HCT116 (cell line): ENCODE results near the gene LHX5. TPM values are rescaled to one million over a fixed set of nuclear protein-coding genes. Genes with fewer than 3 reads are reported as not detected.

Experiments
- ATAC-seq: fragments of 200-7000 bp; cut with Tn5 transposase; 2 replicates; pipeline ENCODE4 v1.9.1; 2020; ENCODE audit warnings: mild to moderate bottlenecking, moderate library complexity
- BruUV-seq: library from RNA; stranded (reverse); fragments of 400-500 nt; replicated peaks from 2 replicates; lab custom pipeline; 2021; lab: Mats Ljungman, UMichigan
- CTCF ChIA-PET: fragments of 300-600 bp; sonication (Branson Sonifier 250); formaldehyde crosslinking; loops from one replicate; lab custom pipeline; 2021; ENCODE audit warnings: antibody characterized with exemption; lab: Charles Lee
- POLR2A ChIA-PET: fragments of 300-600, 350-600 bp; sonication (Branson Sonifier 250); formaldehyde crosslinking; loops from one replicate; lab custom pipeline; 2021; ENCODE audit warnings: antibody characterized with exemption; lab: Charles Lee
- RAD21 ChIA-PET, 2 experiments: fragments of 300-600 bp; sonication (Branson Sonifier 250); formaldehyde crosslinking; loops; one replicate each; lab custom pipeline; 2023; ENCODE audit warnings: low total read pairs in 2 of 2; ENCODE audit not compliant: uncharacterized antibody in 2 of 2, unreplicated experiment in 2 of 2, low non-redundant PET in 1 of 2; lab: Charles Lee
- DNase-seq: peaks from one replicate; pipeline ENCODE4 v3.0.0-alpha.2; 2010; ENCODE audit warnings: low read depth, low spot score
- H2AFZ ChIP-seq: fragments of 200-600 bp; shearing (Covaris generic), sonication (generic); 2 replicates; pipeline ENCODE4 v1.6.1; 2017; ENCODE audit warnings: low read depth, mixed run types, mixed read lengths, antibody characterized with exemption, low read length; ENCODE audit not compliant: poor library complexity, severe bottlenecking
- H3K27ac ChIP-seq: 2 replicates; pipeline ENCODE4 v1.5.1; 2012; ENCODE audit warnings: low read depth, low read length
- H3K27me3 ChIP-seq: fragments of 200-600 bp; sonication (generic); 2 replicates; pipeline ENCODE4 v1.6.1; 2016; ENCODE audit warnings: mixed run types, low read length, mixed read lengths; ENCODE audit not compliant: insufficient read depth
- H3K36me3 ChIP-seq, 2 experiments: fragments of 200-500 bp in 1 of 2; fragments of 200-600 bp in 1 of 2; sonication (Bioruptor generic) in 1 of 2; sonication (generic) in 1 of 2; 2 replicates each; pipeline versions ENCODE4 v1.5.1 to v1.6.1; 2014 to 2016; ENCODE audit warnings: low read length in 2 of 2, inconsistent platforms in 1 of 2, mixed read lengths in 1 of 2, mixed run types in 1 of 2; ENCODE audit not compliant: insufficient read depth in 2 of 2, control insufficient read depth in 1 of 2
- H3K4me1 ChIP-seq, 2 experiments: fragments of 200-600 bp in 1 of 2; sonication (generic) in 1 of 2; 2 replicates each; pipeline versions ENCODE4 v1.5.1 to v1.6.1; 2012 to 2017; ENCODE audit warnings: low read length in 2 of 2, inconsistent platforms in 1 of 2, mild to moderate bottlenecking in 1 of 2, mixed read lengths in 1 of 2, mixed run types in 1 of 2, moderate library complexity in 1 of 2; ENCODE audit not compliant: insufficient read depth in 2 of 2, control insufficient read depth in 1 of 2
- H3K4me2 ChIP-seq: fragments of 200-600 bp; sonication (generic); 2 replicates; pipeline ENCODE4 v1.6.1; 2017; ENCODE audit warnings: mixed run types, low read length, mixed read lengths
- H3K4me3 ChIP-seq, 2 experiments: fragments of 200-600 bp in 1 of 2; sonication (generic) in 1 of 2; replicated peaks in 1 of 2; 2 replicates each; pipeline ENCODE4 v1.5.1; 2011 to 2016; ENCODE audit warnings: low read length in 2 of 2, control low read depth in 1 of 2, low read depth in 1 of 2, mild to moderate bottlenecking in 1 of 2, mixed read lengths in 1 of 2, mixed run types in 1 of 2
- H3K79me2 ChIP-seq: fragments of 200-600 bp; sonication (generic); 2 replicates; pipeline ENCODE4 v1.6.1; 2017; ENCODE audit warnings: mild to moderate bottlenecking, mixed run types, low read length, moderate library complexity, mixed read lengths; ENCODE audit not compliant: insufficient read depth
- H3K9ac ChIP-seq: fragments of 200-600 bp; sonication (generic); 2 replicates; pipeline ENCODE4 v1.6.1; 2016; ENCODE audit warnings: low read length, mixed read lengths
- H3K9me2 ChIP-seq: fragments of 200-600 bp; sonication (generic), shearing (Covaris generic); 2 replicates; pipeline ENCODE4 v1.6.1; 2017; ENCODE audit warnings: mixed run types, mild to moderate bottlenecking, moderate library complexity; ENCODE audit not compliant: insufficient read depth
- H3K9me3 ChIP-seq, 2 experiments: fragments of 200-500 bp in 1 of 2; fragments of 200-600 bp in 1 of 2; sonication (Bioruptor generic) in 1 of 2; sonication (generic) in 1 of 2; 2 replicates each; pipeline ENCODE4 v1.6.1; 2014 to 2017; ENCODE audit warnings: low read length in 2 of 2, mixed read lengths in 2 of 2, inconsistent platforms in 1 of 2, low read depth in 1 of 2, mild to moderate bottlenecking in 1 of 2, mixed run types in 1 of 2, moderate library complexity in 1 of 2; ENCODE audit not compliant: control insufficient read depth in 1 of 2, insufficient read depth in 1 of 2
- H4K20me1 ChIP-seq: fragments of 200-600 bp; sonication (generic), shearing (Covaris generic); 2 replicates; pipeline ENCODE4 v1.6.1; 2017; ENCODE audit warnings: mixed run types, mild to moderate bottlenecking, moderate library complexity; ENCODE audit not compliant: insufficient read depth
- ELF1 ChIP-seq: IDR thresholded peaks from 2 replicates; pipeline ENCODE4 v1.6.1; 2012; ENCODE audit warnings: low read depth, borderline replicate concordance
- EZH2 ChIP-seq: fragments of 200-600 bp; sonication (generic); IDR thresholded peaks from 2 replicates; pipeline ENCODE4 v1.6.1; 2017; ENCODE audit warnings: antibody characterized with exemption, mixed run types
- FOSL1 ChIP-seq: IDR thresholded peaks from 2 replicates; pipeline ENCODE4 v1.6.1; 2012; ENCODE audit warnings: low read depth
- JUND ChIP-seq: IDR thresholded peaks from 2 replicates; pipeline ENCODE4 v1.6.1; 2012
- POLR2A ChIP-seq: IDR thresholded peaks from 2 replicates; pipeline ENCODE4 v1.7.0; 2011; ENCODE audit warnings: borderline replicate concordance; ENCODE audit not compliant: insufficient read depth, insufficient read length; ENCODE audit errors: extremely low read depth
- POLR2AphosphoS5 ChIP-seq: IDR thresholded peaks from 2 replicates; pipeline ENCODE4 v1.6.1; 2011; ENCODE audit warnings: mild to moderate bottlenecking, low read depth, low read length, moderate library complexity
- RAD21 ChIP-seq: IDR thresholded peaks from 2 replicates; pipeline ENCODE4 v1.6.1; 2012; ENCODE audit warnings: low read depth, mild to moderate bottlenecking
- SIN3A ChIP-seq: IDR thresholded peaks from 2 replicates; pipeline ENCODE4 v1.6.1; 2012; ENCODE audit warnings: low read depth
- SP1 ChIP-seq: IDR thresholded peaks from 2 replicates; pipeline ENCODE4 v1.6.1; 2012; ENCODE audit warnings: low read depth
- SRF ChIP-seq: IDR thresholded peaks from 2 replicates; pipeline ENCODE4 v1.6.1; 2012; ENCODE audit warnings: low read depth
- TCF7L2 ChIP-seq: IDR thresholded peaks from 2 replicates; pipeline ENCODE4 v1.7.0; 2011; ENCODE audit warnings: borderline replicate concordance, inconsistent platforms; ENCODE audit not compliant: insufficient read depth, insufficient read length; ENCODE audit errors: extremely low read depth
- YY1 ChIP-seq: IDR thresholded peaks from 2 replicates; pipeline ENCODE4 v1.6.1; 2011; ENCODE audit warnings: low read length, low read depth, moderate library complexity, mild to moderate bottlenecking; ENCODE audit not compliant: insufficient replicate concordance; ENCODE audit errors: extremely low read depth
- ZBTB33 ChIP-seq: IDR thresholded peaks from 2 replicates; pipeline ENCODE4 v1.6.1; 2011; ENCODE audit warnings: mild to moderate bottlenecking, low read length, moderate library complexity; ENCODE audit not compliant: insufficient replicate concordance; ENCODE audit errors: extremely low read depth
- ZFX ChIP-seq: fragments of 450-650 bp; IDR thresholded peaks from 2 replicates; pipeline ENCODE4 v1.6.1; 2017
- intact Hi-C: fragments of 100-400 bp; cut with micrococcal nuclease; formaldehyde crosslinking; loops from 2 replicates; pipeline ENCODE4 v1.10.0; 2022
- total RNA-seq: library from RNA; stranded (reverse); gene quantifications from one replicate; pipeline ENCODE4 v1.2.1, GENCODE V29; 2021; ENCODE audit not compliant: unreplicated experiment
- TF ChIP-seq, protein P1 (sequence below): IDR thresholded peaks from 2 replicates; pipeline ENCODE4 v1.6.1; 2012
- TF ChIP-seq, protein P2 (sequence below): IDR thresholded peaks from 2 replicates; pipeline ENCODE4 v1.6.1; 2012

Gene LHX5
- total RNA-seq, 1 experiment from 2014 or later = 2.4 TPM

DNA sequence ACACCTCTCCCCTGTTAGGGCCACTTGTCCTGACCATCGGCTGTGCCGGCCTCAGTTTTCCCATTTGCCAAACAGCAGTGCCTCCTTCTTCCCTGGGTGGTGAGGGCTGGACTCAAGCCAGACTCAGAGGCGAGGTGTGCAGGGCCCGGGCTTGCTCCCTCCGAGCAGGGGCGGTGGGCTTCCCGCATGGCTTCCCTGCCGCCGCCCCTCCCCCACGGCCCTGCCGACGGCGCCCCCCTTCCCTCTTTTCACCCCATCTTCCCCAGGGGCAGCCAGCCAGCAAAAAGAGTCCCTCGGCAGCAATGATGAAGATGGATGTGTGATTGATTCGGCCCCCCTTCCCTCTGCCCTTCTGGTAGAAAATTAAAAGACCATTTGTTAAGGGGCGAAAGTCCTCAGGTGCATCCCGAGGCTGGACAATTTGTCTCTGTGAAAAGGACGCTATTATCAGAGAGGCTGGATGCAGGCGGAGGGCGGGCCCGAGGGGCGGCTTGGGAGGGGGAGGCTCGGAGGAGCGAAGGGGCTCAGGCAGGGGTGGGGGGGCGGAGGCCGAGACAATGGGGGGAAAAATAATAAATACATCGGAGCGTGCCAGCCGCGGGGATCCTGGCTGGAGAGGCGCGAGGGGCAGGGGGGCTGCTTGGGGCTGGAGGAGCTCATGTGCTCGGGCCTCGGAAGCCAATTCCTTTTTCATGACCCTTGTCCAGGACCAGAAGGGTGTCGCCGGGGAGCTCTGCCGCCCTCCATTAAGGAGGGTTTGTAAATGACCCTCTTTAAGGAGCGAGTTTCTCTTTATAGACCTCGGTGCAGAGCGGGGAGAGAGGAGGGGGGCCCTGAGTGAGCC lies 48.0 kb upstream of the LHX5 start:
- ChIA-PET POLR2A (no interaction called here), CTCF (no interaction called here), RAD21 (no interaction called here)
- Histone ChIP-seq H3K4me3 (no peak overlapping the region), H4K20me1 (no peaks in the 10 kb centered on the region), H3K79me2 (no peaks in the 10 kb centered on the region), H3K27ac (no peak overlapping the region), H3K9me3 (no peaks in the 10 kb centered on the region), H3K9ac (no peak overlapping the region), H3K9me2 (no peaks in the 10 kb centered on the region), H3K27me3 (peaks cover 51% of the 10 kb centered on the region), H3K4me2 (no peak overlapping the region), H2AFZ (no peak overlapping the region), H3K4me1 (no peaks in the 10 kb centered on the region), H3K36me3 (no peaks in the 10 kb centered on the region)
- TF ChIP-seq FOSL1 (no peak), SRF (no peak), YY1 (no peak), SP1 (no peak), ELF1 (no peak), ZFX (no peak), EZH2 (no peak), SIN3A (no peak), POLR2AphosphoS5 (no peak), JUND (no peak), ZBTB33 (no peak), TCF7L2 (no peak), RAD21 (no peak), POLR2A (no peak)
- TF ChIP-seq, protein P1, sequence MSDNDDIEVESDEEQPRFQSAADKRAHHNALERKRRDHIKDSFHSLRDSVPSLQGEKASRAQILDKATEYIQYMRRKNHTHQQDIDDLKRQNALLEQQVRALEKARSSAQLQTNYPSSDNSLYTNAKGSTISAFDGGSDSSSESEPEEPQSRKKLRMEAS = no peak
- TF ChIP-seq, protein P2, sequence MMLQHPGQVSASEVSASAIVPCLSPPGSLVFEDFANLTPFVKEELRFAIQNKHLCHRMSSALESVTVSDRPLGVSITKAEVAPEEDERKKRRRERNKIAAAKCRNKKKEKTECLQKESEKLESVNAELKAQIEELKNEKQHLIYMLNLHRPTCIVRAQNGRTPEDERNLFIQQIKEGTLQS = no peak
- no TSS peak for BruUV-seq
- no peak for DNase-seq
- intact Hi-C loops = no loop called here
- no peak for ATAC-seq
